HG03175 (cell line): Measurements from ENCODE around the gene PPP3CA.
"Not testable (repeated sequence)": the region's sequence is repeated elsewhere in the genome, so short reads cannot be mapped to it uniquely, and the experiment has no call there.

Source experiments
- ATAC-seq: cut with Tn5 transposase; IDR thresholded peaks from one replicate; pipeline ENCODE4 v1.9.1; 2021; ENCODE audit warnings: mild to moderate bottlenecking, moderate library complexity; ENCODE audit not compliant: unreplicated experiment

PPP3CA gene

GRCh38 chr4:101152521-101152920, 194.8 kb downstream of the PPP3CA start:
- ATAC-seq = no peak

DNA sequence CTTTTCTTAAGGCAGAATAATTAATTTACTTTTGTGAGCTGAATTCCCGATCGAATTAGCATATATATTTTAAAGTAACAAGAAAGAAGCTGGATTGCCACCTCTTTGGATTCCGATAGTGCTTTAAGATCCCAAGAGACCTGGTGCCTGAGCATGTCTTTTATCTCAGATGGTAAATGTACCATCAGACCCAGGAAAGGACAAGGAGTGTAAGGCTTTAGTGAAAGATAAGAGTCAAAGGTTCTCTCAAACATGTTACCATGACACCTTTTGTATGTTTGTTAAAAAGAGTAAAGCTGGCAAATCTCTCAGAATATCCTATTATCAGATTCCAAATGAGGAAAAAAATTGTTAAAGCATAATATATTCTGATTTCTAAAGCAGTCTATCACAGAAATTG, 198.8 kb downstream of the PPP3CA start:
- no peak for ATAC-seq

DNA sequence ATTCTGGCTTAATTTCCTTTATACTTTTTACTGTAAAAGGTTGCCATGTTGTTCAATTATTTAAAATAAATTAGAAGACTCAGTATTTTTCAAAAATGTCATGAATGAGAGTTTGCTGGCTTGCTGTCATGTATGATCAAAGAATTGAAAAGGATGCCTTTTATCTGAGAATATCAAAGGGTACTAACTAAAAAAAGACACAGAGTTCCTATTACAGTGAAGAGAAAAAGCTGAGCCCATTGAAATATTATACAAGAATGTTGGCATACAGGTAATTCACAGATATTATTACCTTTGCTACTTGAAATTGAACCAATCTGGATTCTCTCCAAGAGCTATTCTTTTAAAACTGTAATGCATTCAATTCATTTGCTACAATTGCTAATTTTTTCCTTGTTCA, 200.0 kb downstream of the PPP3CA start:
- ATAC-seq = no peak

GRCh38 chr4:101145021-101145420, 202.3 kb downstream of the PPP3CA start:
- ATAC-seq = no peak

DNA sequence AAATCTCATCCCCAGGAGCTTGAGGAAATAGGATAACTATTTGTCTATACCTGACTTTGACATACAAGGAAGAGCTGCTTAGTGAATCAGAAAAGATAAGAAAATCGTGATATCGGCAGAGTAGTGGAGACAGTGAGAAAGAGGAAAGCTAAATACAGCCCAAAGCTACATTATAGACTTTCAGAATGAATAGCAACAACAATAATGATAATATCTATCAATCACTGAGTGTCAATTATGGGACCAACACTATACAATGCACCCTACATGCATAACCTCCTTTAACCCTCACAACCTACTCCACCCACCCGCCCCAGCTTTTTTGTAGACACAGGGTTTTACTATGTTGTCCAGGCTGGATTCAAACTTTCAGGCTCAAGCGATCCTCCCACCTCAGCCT, 205.1 kb downstream of the PPP3CA start:
- no peak for ATAC-seq

DNA sequence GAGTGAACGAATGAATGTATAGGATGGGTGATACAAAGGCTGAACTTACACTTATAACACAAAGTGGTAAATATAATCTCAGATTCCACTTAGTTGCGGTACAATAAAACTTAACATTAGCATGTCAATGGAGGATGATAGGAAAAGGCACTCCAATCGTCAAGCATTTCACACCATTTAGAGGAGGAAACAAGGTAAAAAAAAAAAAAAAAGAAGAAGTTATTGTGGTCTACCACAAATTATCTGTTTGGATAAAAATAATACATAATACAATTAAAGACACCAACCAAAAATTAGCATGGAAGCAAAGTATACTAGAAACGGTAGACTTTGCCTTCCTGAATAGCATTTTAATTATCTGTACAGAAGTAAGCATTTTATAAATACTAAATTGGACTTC, 205.5 kb downstream of the PPP3CA start:
- ATAC-seq = no peak

GRCh38 chr4:101141230-101141629, 206.1 kb downstream of the PPP3CA start:
- ATAC-seq = peak; percentile 38

DNA sequence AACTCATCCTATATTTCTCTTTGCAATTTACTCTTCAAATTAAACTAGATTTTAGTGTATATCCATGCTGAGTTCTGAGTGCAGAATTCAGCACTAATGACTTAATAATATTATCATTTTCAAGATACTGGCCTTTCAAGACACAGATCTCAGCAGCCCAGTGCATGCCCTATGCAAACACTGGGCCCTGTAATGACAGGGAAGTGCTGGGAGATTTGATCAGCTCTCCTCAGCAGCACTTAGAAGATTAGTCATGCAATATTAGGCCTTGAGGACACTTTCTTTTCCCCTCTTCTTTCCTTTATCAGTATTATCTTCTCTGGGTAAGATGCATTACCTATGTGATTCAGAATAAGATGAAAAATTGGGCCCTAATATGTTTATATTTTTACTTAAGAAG, 207.1 kb downstream of the PPP3CA start:
- no peak for ATAC-seq

- ATAC-seq = no peak
These were observed 210.7 kb downstream of the PPP3CA start for GRCh38 chr4:101136373-101137370.

GRCh38 chr4:101135371-101136010, 211.8 kb downstream of the PPP3CA start:
- ATAC-seq = peak; percentile 81

- ATAC-seq = not testable (repeated sequence)
These were observed 216.3 kb downstream of the PPP3CA start for GRCh38 chr4:101131058-101131457.

DNA sequence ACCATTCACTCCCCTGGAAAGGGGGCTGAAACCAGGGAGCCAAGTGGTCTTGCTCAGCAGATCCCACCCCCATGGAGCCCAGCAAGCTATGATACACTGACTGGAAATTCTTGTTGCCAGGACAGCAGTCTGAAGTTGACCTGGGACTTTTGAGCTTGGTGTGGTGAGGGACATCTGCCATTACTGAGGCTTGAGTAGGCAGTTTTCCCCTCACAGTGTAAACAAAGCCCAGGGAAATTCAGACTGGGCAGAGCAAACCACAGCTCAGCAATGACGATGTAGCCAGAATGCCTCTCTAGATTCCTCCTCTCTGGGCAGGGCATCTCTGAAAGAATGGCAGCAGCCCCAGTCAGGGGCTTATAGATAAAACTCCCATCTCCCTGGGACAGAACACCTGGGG, 218.4 kb downstream of the PPP3CA start:
- ATAC-seq = not testable (repeated sequence)

- no peak for ATAC-seq
These were observed 218.9 kb downstream of the PPP3CA start for GRCh38 chr4:101128473-101128872.

- ATAC-seq = no peak
These were observed 220.0 kb downstream of the PPP3CA start for GRCh38 chr4:101127176-101127790.

GRCh38 chr4:101126059-101126458, 221.3 kb downstream of the PPP3CA start:
- no peak for ATAC-seq

- no peak for ATAC-seq
These were observed 222.0 kb downstream of the PPP3CA start for GRCh38 chr4:101125045-101125942.

- ATAC-seq = no peak
These were observed 224.1 kb downstream of the PPP3CA start for GRCh38 chr4:101123231-101123630.

GRCh38 chr4:101122019-101122418, 225.3 kb downstream of the PPP3CA start:
- no peak for ATAC-seq

DNA sequence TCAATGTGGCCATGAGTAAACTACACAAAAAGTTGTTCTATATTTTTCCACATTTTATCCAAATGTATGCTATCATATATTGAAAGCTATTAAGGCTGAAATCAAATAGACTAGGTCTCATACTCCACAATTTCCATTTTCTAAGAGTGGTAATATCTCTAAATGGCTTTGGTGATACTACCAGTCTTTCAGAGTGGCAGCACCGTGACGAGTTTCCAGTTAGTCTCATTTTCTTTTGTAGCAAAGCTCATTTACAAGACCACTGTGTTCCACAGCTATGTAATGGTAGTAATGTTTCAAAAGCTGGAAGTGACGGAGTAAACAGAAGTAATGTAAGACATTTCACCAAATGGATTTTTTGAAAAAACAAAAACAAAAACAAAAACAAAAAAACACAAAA, 228.2 kb downstream of the PPP3CA start:
- no peak for ATAC-seq

GRCh38 chr4:101118617-101119016, 228.7 kb downstream of the PPP3CA start:
- no peak for ATAC-seq

DNA sequence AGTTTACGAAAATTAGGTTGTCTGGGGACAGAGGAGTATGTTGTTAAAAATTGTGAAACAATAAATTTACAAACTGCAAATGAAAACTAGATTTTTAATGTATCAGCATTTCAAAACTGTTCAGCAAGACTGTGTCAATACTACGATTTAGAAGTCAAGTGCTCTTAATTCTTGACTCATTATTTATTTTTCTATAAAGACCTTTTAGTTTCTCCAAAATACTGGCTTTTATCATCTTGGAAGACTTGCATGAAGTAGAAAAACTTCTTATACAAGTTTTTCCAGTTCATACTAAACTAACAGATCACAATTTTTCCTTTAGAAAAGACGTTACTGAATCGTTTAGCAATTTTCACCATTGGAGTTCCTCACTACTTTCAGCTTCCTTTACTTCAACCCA, 231.4 kb downstream of the PPP3CA start:
- ATAC-seq = no peak
